Measurements from ENCODE around the gene SLC52A3. TPM values are rescaled to one million over a fixed set of nuclear protein-coding genes. Genes with fewer than 3 reads are reported as not detected.

SLC52A3 gene
- total and polyA plus RNA-seq, 4 donors, result 0.06 to 0.08 (median 0.06) TPM; not detected in 1

- TF ChIP-seq, protein P1, sequence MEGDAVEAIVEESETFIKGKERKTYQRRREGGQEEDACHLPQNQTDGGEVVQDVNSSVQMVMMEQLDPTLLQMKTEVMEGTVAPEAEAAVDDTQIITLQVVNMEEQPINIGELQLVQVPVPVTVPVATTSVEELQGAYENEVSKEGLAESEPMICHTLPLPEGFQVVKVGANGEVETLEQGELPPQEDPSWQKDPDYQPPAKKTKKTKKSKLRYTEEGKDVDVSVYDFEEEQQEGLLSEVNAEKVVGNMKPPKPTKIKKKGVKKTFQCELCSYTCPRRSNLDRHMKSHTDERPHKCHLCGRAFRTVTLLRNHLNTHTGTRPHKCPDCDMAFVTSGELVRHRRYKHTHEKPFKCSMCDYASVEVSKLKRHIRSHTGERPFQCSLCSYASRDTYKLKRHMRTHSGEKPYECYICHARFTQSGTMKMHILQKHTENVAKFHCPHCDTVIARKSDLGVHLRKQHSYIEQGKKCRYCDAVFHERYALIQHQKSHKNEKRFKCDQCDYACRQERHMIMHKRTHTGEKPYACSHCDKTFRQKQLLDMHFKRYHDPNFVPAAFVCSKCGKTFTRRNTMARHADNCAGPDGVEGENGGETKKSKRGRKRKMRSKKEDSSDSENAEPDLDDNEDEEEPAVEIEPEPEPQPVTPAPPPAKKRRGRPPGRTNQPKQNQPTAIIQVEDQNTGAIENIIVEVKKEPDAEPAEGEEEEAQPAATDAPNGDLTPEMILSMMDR (IDR thresholded peaks at IDR 0.05; ENCODE audit: low read depth, low read length, missing input control), result no peak
- TF ChIP-seq, protein P2, sequence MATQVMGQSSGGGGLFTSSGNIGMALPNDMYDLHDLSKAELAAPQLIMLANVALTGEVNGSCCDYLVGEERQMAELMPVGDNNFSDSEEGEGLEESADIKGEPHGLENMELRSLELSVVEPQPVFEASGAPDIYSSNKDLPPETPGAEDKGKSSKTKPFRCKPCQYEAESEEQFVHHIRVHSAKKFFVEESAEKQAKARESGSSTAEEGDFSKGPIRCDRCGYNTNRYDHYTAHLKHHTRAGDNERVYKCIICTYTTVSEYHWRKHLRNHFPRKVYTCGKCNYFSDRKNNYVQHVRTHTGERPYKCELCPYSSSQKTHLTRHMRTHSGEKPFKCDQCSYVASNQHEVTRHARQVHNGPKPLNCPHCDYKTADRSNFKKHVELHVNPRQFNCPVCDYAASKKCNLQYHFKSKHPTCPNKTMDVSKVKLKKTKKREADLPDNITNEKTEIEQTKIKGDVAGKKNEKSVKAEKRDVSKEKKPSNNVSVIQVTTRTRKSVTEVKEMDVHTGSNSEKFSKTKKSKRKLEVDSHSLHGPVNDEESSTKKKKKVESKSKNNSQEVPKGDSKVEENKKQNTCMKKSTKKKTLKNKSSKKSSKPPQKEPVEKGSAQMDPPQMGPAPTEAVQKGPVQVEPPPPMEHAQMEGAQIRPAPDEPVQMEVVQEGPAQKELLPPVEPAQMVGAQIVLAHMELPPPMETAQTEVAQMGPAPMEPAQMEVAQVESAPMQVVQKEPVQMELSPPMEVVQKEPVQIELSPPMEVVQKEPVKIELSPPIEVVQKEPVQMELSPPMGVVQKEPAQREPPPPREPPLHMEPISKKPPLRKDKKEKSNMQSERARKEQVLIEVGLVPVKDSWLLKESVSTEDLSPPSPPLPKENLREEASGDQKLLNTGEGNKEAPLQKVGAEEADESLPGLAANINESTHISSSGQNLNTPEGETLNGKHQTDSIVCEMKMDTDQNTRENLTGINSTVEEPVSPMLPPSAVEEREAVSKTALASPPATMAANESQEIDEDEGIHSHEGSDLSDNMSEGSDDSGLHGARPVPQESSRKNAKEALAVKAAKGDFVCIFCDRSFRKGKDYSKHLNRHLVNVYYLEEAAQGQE (IDR thresholded peaks at IDR 0.05), result no peak
- TF ChIP-seq NR2F2 (IDR thresholded peaks at IDR 0.05) (no peak), RXRA (IDR thresholded peaks at IDR 0.05) (no peak), TAF1 (conservative IDR thresholded peaks at IDR 0.05) (no peak), SP1 (IDR thresholded peaks at IDR 0.05) (no peak), RAD21 (IDR thresholded peaks at IDR 0.05) (no peak), JUND (IDR thresholded peaks at IDR 0.05) (no peak), HNF4G (IDR thresholded peaks at IDR 0.05) (no peak), HNF4A (conservative IDR thresholded peaks at IDR 0.05) (no peak), MAX (IDR thresholded peaks at IDR 0.05) (no peak), GABPA (IDR thresholded peaks at IDR 0.05 in 1 of 2, conservative IDR thresholded peaks at IDR 0.05 in 1 of 2) (no peak), FOXA1 (IDR thresholded peaks at IDR 0.05) (no peak), YY1 (IDR thresholded peaks at IDR 0.05) (no peak)
Measured at GRCh38 chr20:791056-791455, 22.8 kb upstream of the SLC52A3 start.

DNA sequence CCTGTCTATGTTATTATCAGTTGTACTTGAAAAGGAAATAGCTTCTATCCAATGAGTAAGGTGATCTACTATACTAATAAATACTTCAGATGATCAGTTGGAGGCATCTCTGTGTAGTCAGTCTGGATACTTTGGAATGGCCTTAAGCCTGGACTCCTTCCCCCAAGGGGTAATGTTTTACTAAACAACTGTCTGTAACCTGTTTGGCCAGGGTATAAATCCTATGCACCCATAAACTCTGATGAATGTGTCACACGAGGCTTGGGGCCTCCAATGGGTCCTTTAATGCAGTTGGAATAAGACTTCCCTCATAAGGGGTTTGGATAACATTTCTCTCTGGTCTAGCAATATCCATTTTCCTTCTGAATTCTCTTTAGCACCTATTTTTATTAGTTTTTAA lies 19.5 kb upstream of the SLC52A3 start:
- no peak overlapping the region for H3K9ac ChIP-seq (ENCODE audit: low read depth in 1 of 2, low read length in 2 of 2)
- TF ChIP-seq YY1 (IDR thresholded peaks at IDR 0.05) (no peak), HNF4G (IDR thresholded peaks at IDR 0.05) (no peak), EGR1 (IDR thresholded peaks at IDR 0.05; ENCODE audit: low read depth in 2 of 2) (no peak), MAX (IDR thresholded peaks at IDR 0.05) (no peak), NR2F2 (IDR thresholded peaks at IDR 0.05) (no peak), JUND (IDR thresholded peaks at IDR 0.05) (no peak), ZBTB33 (IDR thresholded peaks at IDR 0.05) (no peak), TAF1 (conservative IDR thresholded peaks at IDR 0.05) (no peak), RXRA (IDR thresholded peaks at IDR 0.05) (no peak)
- TF ChIP-seq, protein P2 (IDR thresholded peaks at IDR 0.05), result no peak
- TF ChIP-seq, protein P3, sequence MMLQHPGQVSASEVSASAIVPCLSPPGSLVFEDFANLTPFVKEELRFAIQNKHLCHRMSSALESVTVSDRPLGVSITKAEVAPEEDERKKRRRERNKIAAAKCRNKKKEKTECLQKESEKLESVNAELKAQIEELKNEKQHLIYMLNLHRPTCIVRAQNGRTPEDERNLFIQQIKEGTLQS (IDR thresholded peaks at IDR 0.05), result no peak
- no peaks in the 10 kb centered on the region for H3K4me1 ChIP-seq (ENCODE audit: control insufficient read depth in 4 of 4, insufficient read depth in 4 of 4, low read length in 3 of 4)
- no peak overlapping the region for H3K27ac ChIP-seq (ENCODE audit: low read depth in 1 of 2, low read length in 2 of 2)
- no peak overlapping the region for H3K4me3 ChIP-seq (ENCODE audit: low read depth in 1 of 3, low read length in 3 of 3)
- no peaks in the 10 kb centered on the region for H3K27me3 ChIP-seq (ENCODE audit: control insufficient read depth in 4 of 4, insufficient read depth in 4 of 4, low read length in 3 of 4)
- WGBS, result 40% methylated on average over 1 of the region's 1 CpG
- H3K9me3 ChIP-seq (ENCODE audit: control insufficient read depth in 4 of 4, low read length in 3 of 4), result peaks cover 2 to 7% (median 4%) of the 10 kb centered on the region in 4 donors
- H3K36me3 ChIP-seq (ENCODE audit: control insufficient read depth in 4 of 4, insufficient read depth in 3 of 4, low read depth in 1 of 4, low read length in 3 of 4), result no peaks in the 10 kb centered on the region
- DNase-seq (ENCODE audit: low spot score), result no peak

More at GRCh38 chr20:791056-791455, 22.8 kb upstream of the SLC52A3 start:
- H3K4me3 ChIP-seq (ENCODE audit: low read depth in 1 of 3, low read length in 3 of 3), result no peak overlapping the region
- H3K4me1 ChIP-seq (ENCODE audit: control insufficient read depth in 4 of 4, insufficient read depth in 4 of 4, low read length in 3 of 4), result no peaks in the 10 kb centered on the region
- WGBS, result 50% methylated on average over 2 of the region's 2 CpGs
- H3K27me3 ChIP-seq (ENCODE audit: control insufficient read depth in 4 of 4, insufficient read depth in 4 of 4, low read length in 3 of 4), result peaks cover 0 to 3% (median 0%) of the 10 kb centered on the region in 4 donors
- peaks cover 0 to 3% (median under 1%) of the 10 kb centered on the region in 4 donors for H3K9me3 ChIP-seq (ENCODE audit: control insufficient read depth in 4 of 4, low read length in 3 of 4)
- H3K9ac ChIP-seq (ENCODE audit: low read depth in 1 of 2, low read length in 2 of 2), result no peak overlapping the region
- no peak for DNase-seq (ENCODE audit: low spot score)
- H3K27ac ChIP-seq (ENCODE audit: low read depth in 1 of 2, low read length in 2 of 2), result no peak overlapping the region
- H3K36me3 ChIP-seq (ENCODE audit: control insufficient read depth in 4 of 4, insufficient read depth in 3 of 4, low read depth in 1 of 4, low read length in 3 of 4), result no peaks in the 10 kb centered on the region
